Left ventricle myocardium inferior (tissue), 1 donor: ENCODE results near the gene FILIP1L. TPM values are rescaled to one million over a fixed set of nuclear protein-coding genes. Genes with fewer than 3 reads are reported as not detected.

Experiments used
- DNase-seq: peaks from one replicate; pipeline ENCODE4 v3.0.0-alpha.2; 2020
- H3K27ac ChIP-seq: fragments of 200-600 bp; replicated peaks from 2 replicates; pipeline ENCODE4 v1.8.0; 2021
- H3K27me3 ChIP-seq: fragments of 200-600 bp; 2 replicates; pipeline ENCODE4 v1.8.0; 2021; ENCODE audit warnings: low read depth
- H3K36me3 ChIP-seq: fragments of 200-600 bp; 2 replicates; pipeline ENCODE4 v1.8.0; 2021
- H3K4me1 ChIP-seq: fragments of 200-600 bp; 2 replicates; pipeline ENCODE4 v1.8.0; 2021
- H3K4me3 ChIP-seq: fragments of 200-600 bp; 2 replicates; pipeline ENCODE4 v1.8.0; 2021; ENCODE audit warnings: mild to moderate bottlenecking, moderate library complexity
- H3K9me3 ChIP-seq: fragments of 200-600 bp; replicated peaks from 2 replicates; pipeline ENCODE4 v1.8.0; 2021
- intact Hi-C: fragments of 100-400 bp; cut with micrococcal nuclease; formaldehyde crosslinking; loops from one replicate; pipeline ENCODE4 v1.11.0; 2022
- total RNA-seq: library from RNA; stranded (reverse); fragmentation: NEBNext Ultra II Directional; extraction: Animal tissue kit (Norgen Biotek cat#: 25700); gene quantifications from one replicate; pipeline ENCODE4 v1.2.1, GENCODE V29; 2021
- TF ChIP-seq, protein P1 (sequence below): fragments of 200-600 bp; IDR thresholded peaks from 2 replicates; pipeline ENCODE4 v1.8.0; 2021; ENCODE audit warnings: antibody characterized with exemption, mild to moderate bottlenecking, borderline replicate concordance
- donor health status: DM: no; HTN: yes; CAD: no; lungs with severe emphysema.

The FILIP1L gene
- total RNA-seq, 1 donor from 2014 or later, result 84.9 TPM

DNA sequence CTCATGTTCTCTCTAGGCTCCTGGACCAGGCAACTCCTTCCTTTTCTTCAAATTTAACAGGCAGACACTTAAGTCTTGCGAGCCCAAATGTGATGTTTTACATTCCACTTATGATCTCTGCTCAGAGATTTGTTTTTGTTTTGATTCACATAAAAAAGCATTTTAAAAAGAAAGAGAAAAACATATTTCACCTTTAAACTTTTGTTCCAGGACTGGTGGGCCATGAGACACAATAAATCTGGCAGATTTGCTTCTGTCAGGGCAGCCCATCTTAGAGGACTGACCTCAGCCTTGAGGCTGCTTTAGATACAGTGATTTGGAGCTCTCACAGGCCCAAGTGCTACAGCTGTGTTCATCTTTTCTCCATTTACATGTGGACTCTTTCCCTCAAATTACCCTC lies 244.7 kb downstream of the FILIP1L start:
- TF ChIP-seq, protein P1, sequence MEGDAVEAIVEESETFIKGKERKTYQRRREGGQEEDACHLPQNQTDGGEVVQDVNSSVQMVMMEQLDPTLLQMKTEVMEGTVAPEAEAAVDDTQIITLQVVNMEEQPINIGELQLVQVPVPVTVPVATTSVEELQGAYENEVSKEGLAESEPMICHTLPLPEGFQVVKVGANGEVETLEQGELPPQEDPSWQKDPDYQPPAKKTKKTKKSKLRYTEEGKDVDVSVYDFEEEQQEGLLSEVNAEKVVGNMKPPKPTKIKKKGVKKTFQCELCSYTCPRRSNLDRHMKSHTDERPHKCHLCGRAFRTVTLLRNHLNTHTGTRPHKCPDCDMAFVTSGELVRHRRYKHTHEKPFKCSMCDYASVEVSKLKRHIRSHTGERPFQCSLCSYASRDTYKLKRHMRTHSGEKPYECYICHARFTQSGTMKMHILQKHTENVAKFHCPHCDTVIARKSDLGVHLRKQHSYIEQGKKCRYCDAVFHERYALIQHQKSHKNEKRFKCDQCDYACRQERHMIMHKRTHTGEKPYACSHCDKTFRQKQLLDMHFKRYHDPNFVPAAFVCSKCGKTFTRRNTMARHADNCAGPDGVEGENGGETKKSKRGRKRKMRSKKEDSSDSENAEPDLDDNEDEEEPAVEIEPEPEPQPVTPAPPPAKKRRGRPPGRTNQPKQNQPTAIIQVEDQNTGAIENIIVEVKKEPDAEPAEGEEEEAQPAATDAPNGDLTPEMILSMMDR, result no peak
- H3K4me1 ChIP-seq, result peaks cover 89% of the 10 kb centered on the region
- intact Hi-C loops, result loop anchor here (10.0 kb wide), 1 partner anchor 55 kb away; no protein-coding TSS in a partner anchor
- peaks cover 4% of the 10 kb centered on the region for H3K36me3 ChIP-seq
- H3K4me3 ChIP-seq, result peak overlapping the region; percentile 43
- no peaks in the 10 kb centered on the region for H3K9me3 ChIP-seq
- peak overlapping the region; percentile 42 for H3K27ac ChIP-seq
- DNase-seq, result no peak
- no peaks in the 10 kb centered on the region for H3K27me3 ChIP-seq

- intact Hi-C loops, result no loop called here
- H3K9me3 ChIP-seq, result no peaks in the 10 kb centered on the region
- peak overlapping the region; percentile 10 for H3K4me3 ChIP-seq
- no peaks in the 10 kb centered on the region for H3K27me3 ChIP-seq
- H3K36me3 ChIP-seq, result peaks cover 6% of the 10 kb centered on the region
- H3K4me1 ChIP-seq, result peaks cover 92% of the 10 kb centered on the region
- no peak for DNase-seq
- peak overlapping the region; percentile 42 for H3K27ac ChIP-seq
- TF ChIP-seq, protein P1, result no peak
Measured at GRCh38 chr3:99868311-99868646, 246.0 kb downstream of the FILIP1L start.

- Histone ChIP-seq H3K4me1 (peaks cover 92% of the 10 kb centered on the region), H3K36me3 (peaks cover 12% of the 10 kb centered on the region)
Measured at GRCh38 chr3:99867594-99868310, 246.5 kb downstream of the FILIP1L start.

GRCh38 chr3:99866261-99866761 lies 248.0 kb downstream of the FILIP1L start:
- Histone ChIP-seq H3K27me3 (no peaks in the 10 kb centered on the region), H3K4me3 (peak overlapping the region; percentile 1), H3K36me3 (peaks cover 19% of the 10 kb centered on the region), H3K4me1 (peaks cover 94% of the 10 kb centered on the region), H3K9me3 (no peaks in the 10 kb centered on the region), H3K27ac (peak overlapping the region; percentile 42)
- no peak for DNase-seq
- TF ChIP-seq, protein P1, result no peak
- intact Hi-C loops, result no loop called here

More at GRCh38 chr3:99867594-99868310, 246.5 kb downstream of the FILIP1L start:
- H3K27ac ChIP-seq, result peak overlapping the region; percentile 42
- DNase-seq, result no peak
- H3K27me3 ChIP-seq, result no peaks in the 10 kb centered on the region
- H3K4me3 ChIP-seq, result peak overlapping the region; percentile 10
- intact Hi-C loops, result no loop called here
- TF ChIP-seq, protein P1, result no peak
- no peaks in the 10 kb centered on the region for H3K9me3 ChIP-seq

- H3K9me3 ChIP-seq, result no peaks in the 10 kb centered on the region
- peaks cover 94% of the 10 kb centered on the region for H3K4me1 ChIP-seq
- H3K4me3 ChIP-seq, result no peak overlapping the region
- H3K27ac ChIP-seq, result peak overlapping the region; percentile 42
- H3K27me3 ChIP-seq, result no peaks in the 10 kb centered on the region
- TF ChIP-seq, protein P1, result no peak
- DNase-seq, result no peak
- H3K36me3 ChIP-seq, result peaks cover 26% of the 10 kb centered on the region
- intact Hi-C loops, result no loop called here
Measured at GRCh38 chr3:99865321-99865720, 249.0 kb downstream of the FILIP1L start.
